ENCODE measurements around the gene COX7A2. TPM values are rescaled to one million over a fixed set of nuclear protein-coding genes. Genes with fewer than 3 reads are reported as not detected.

COX7A2 gene
- total RNA-seq, 1 experiment from 2014 or later: 451 TPM

GRCh38 chr6:75278474-75279077 is 35.0 kb upstream of the COX7A2 start:
- ChIA-PET POLR2A (ENCODE audit: low non-redundant PET) (interaction anchor here (0.6 kb wide), 1 partner anchor 52 kb away, joined by 3 read pairs; no protein-coding TSS in a partner anchor), CTCF (no interaction called here)
- Histone ChIP-seq H3K4me3 (ENCODE audit: low read depth, low read length, poor library complexity, severe bottlenecking) (no peak overlapping the region), H3K27ac (ENCODE audit: low read depth, low read length, poor library complexity, severe bottlenecking) (no peak overlapping the region), H3K9me3 (ENCODE audit: low read depth, low read length, poor library complexity, severe bottlenecking) (no peaks in the 10 kb centered on the region), H3K27me3 (replicated peaks; ENCODE audit: insufficient read depth, low read depth, low read length, poor library complexity) (no peaks in the 10 kb centered on the region), H3K36me3 (ENCODE audit: insufficient read depth, low read length, poor library complexity, severe bottlenecking) (no peaks in the 10 kb centered on the region), H3K4me1 (ENCODE audit: insufficient read depth, low read length, poor library complexity, severe bottlenecking) (peaks cover 50% of the 10 kb centered on the region)
- no peak for TF ChIP-seq CTCF (conservative IDR thresholded peaks at IDR 0.05; ENCODE audit: low read depth, low read length)
- peak; percentile 28 for DNase-seq (ENCODE audit: low spot score)
- intact Hi-C loops (cut with micrococcal nuclease; ENCODE audit: unreplicated experiment): no loop called here
- no TSS peak for BruUV-seq (replicated peaks)

- DNase-seq (ENCODE audit: low spot score): peak; percentile 38
- ChIA-PET CTCF (no interaction called here), POLR2A (ENCODE audit: low non-redundant PET) (interaction anchor here (0.7 kb wide), 1 partner anchor 10 kb away, joined by 7 read pairs; no protein-coding TSS in a partner anchor)
- Histone ChIP-seq H3K36me3 (ENCODE audit: insufficient read depth, low read length, poor library complexity, severe bottlenecking) (peaks cover 8% of the 10 kb centered on the region), H3K27ac (ENCODE audit: low read depth, low read length, poor library complexity, severe bottlenecking) (no peak overlapping the region), H3K9me3 (ENCODE audit: low read depth, low read length, poor library complexity, severe bottlenecking) (peaks cover 12% of the 10 kb centered on the region), H3K4me1 (ENCODE audit: insufficient read depth, low read length, poor library complexity, severe bottlenecking) (peaks cover 28% of the 10 kb centered on the region), H3K27me3 (replicated peaks; ENCODE audit: insufficient read depth, low read depth, low read length, poor library complexity) (no peaks in the 10 kb centered on the region), H3K4me3 (ENCODE audit: low read depth, low read length, poor library complexity, severe bottlenecking) (no peak overlapping the region)
- no peak for TF ChIP-seq CTCF (conservative IDR thresholded peaks at IDR 0.05; ENCODE audit: low read depth, low read length)
- no peak for TF ChIP-seq EZH2 (IDR thresholded peaks at IDR 0.05; ENCODE audit: borderline replicate concordance, low read depth, low read length, poor library complexity, severe bottlenecking)
- intact Hi-C loops (cut with micrococcal nuclease; ENCODE audit: unreplicated experiment): no loop called here
- BruUV-seq (replicated peaks): no TSS peak
These were observed 31.5 kb upstream of the COX7A2 start for GRCh38 chr6:75275067-75275466.

GRCh38 chr6:75273009-75273408 is 29.4 kb upstream of the COX7A2 start:
- ChIA-PET CTCF (no interaction called here), POLR2A (ENCODE audit: low non-redundant PET) (no interaction called here)
- H3K36me3 ChIP-seq (ENCODE audit: insufficient read depth, low read length, poor library complexity, severe bottlenecking): peaks cover 8% of the 10 kb centered on the region
- TF ChIP-seq EZH2 (IDR thresholded peaks at IDR 0.05; ENCODE audit: borderline replicate concordance, low read depth, low read length, poor library complexity, severe bottlenecking) (no peak), CTCF (conservative IDR thresholded peaks at IDR 0.05; ENCODE audit: low read depth, low read length) (no peak)
- H3K4me1 ChIP-seq (ENCODE audit: insufficient read depth, low read length, poor library complexity, severe bottlenecking): peaks cover 9% of the 10 kb centered on the region
- no peak for DNase-seq (ENCODE audit: low spot score)
- H3K27ac ChIP-seq (ENCODE audit: low read depth, low read length, poor library complexity, severe bottlenecking): no peak overlapping the region
- BruUV-seq (replicated peaks): no TSS peak
- no peaks in the 10 kb centered on the region for H3K27me3 ChIP-seq (replicated peaks; ENCODE audit: insufficient read depth, low read depth, low read length, poor library complexity)
- H3K9me3 ChIP-seq (ENCODE audit: low read depth, low read length, poor library complexity, severe bottlenecking): peaks cover 12% of the 10 kb centered on the region
- no peak overlapping the region for H3K4me3 ChIP-seq (ENCODE audit: low read depth, low read length, poor library complexity, severe bottlenecking)
- intact Hi-C loops (cut with micrococcal nuclease; ENCODE audit: unreplicated experiment): no loop called here

All from A673 (cell line).